Astrocyte (in vitro differentiated cells and primary cell): ENCODE measurements around the gene SIRT5. TPM values are rescaled to one million over a fixed set of nuclear protein-coding genes. Genes with fewer than 3 reads are reported as not detected.

Experiments used
- DNase-seq: peaks from one replicate; pipeline ENCODE4 v3.0.0-alpha.2; 2010; ENCODE audit warnings: low read depth
- FAIRE-seq: peaks from 2 replicates; lab custom pipeline; 2011; peaks lifted over from hg19 to GRCh38; lab: Jason Lieb, UNC
- H2AFZ ChIP-seq: 2 replicates; pipeline ENCODE4 v1.6.0; 2012; ENCODE audit warnings: low read depth, low read length, inconsistent platforms
- H3K27ac ChIP-seq: 2 replicates; pipeline ENCODE4 v1.5.1; 2011; ENCODE audit warnings: low read depth, low read length, inconsistent platforms
- H3K27me3 ChIP-seq: 2 replicates; pipeline ENCODE4 v1.6.0; 2011; ENCODE audit warnings: low read length, inconsistent platforms; ENCODE audit not compliant: insufficient read depth
- H3K36me3 ChIP-seq: 2 replicates; pipeline ENCODE4 v1.5.1; 2011; ENCODE audit warnings: low read length, inconsistent platforms; ENCODE audit not compliant: insufficient read depth
- H3K4me1 ChIP-seq: 2 replicates; pipeline ENCODE4 v1.5.1; 2011; ENCODE audit warnings: low read length, inconsistent platforms; ENCODE audit not compliant: insufficient read depth
- H3K4me2 ChIP-seq: 2 replicates; pipeline ENCODE4 v1.6.0; 2012; ENCODE audit warnings: low read length, inconsistent platforms
- H3K4me3 ChIP-seq: 2 replicates; pipeline ENCODE4 v1.5.1; 2011; ENCODE audit warnings: low read depth, mild to moderate bottlenecking, low read length, inconsistent platforms; ENCODE audit not compliant: insufficient read depth
- H3K79me2 ChIP-seq: 2 replicates; pipeline ENCODE4 v1.6.0; 2012; ENCODE audit warnings: mild to moderate bottlenecking, low read length, inconsistent platforms; ENCODE audit not compliant: insufficient read depth
- H3K9ac ChIP-seq: 2 replicates; pipeline ENCODE4 v1.6.0; 2012; ENCODE audit warnings: mild to moderate bottlenecking, low read length, inconsistent platforms
- H3K9me3 ChIP-seq: 2 replicates; pipeline ENCODE4 v1.5.1; 2012; ENCODE audit warnings: low read depth, mild to moderate bottlenecking, low read length, inconsistent platforms; ENCODE audit not compliant: insufficient read depth
- H4K20me1 ChIP-seq: 2 replicates; pipeline ENCODE4 v1.6.0; 2012; ENCODE audit warnings: low read length, inconsistent platforms; ENCODE audit not compliant: insufficient read depth
- H3K27ac Mint-ChIP-seq: one replicate; pipeline ENCODE4 v1.8.0; 2021; ENCODE audit warnings: mild to moderate bottlenecking, mixed read lengths; ENCODE audit not compliant: unreplicated experiment
- H3K27me3 Mint-ChIP-seq: one replicate; pipeline ENCODE4 v1.8.0; 2021; ENCODE audit warnings: low read depth, mixed read lengths; ENCODE audit not compliant: unreplicated experiment
- H3K36me3 Mint-ChIP-seq: one replicate; pipeline ENCODE4 v1.8.0; 2021; ENCODE audit warnings: low read depth, mixed read lengths; ENCODE audit not compliant: unreplicated experiment
- H3K4me1 Mint-ChIP-seq: one replicate; pipeline ENCODE4 v1.8.0; 2021; ENCODE audit warnings: low read depth, mixed read lengths; ENCODE audit not compliant: unreplicated experiment
- H3K4me3 Mint-ChIP-seq: one replicate; pipeline ENCODE4 v1.8.0; 2021; ENCODE audit warnings: mild to moderate bottlenecking, moderate library complexity, mixed read lengths; ENCODE audit not compliant: unreplicated experiment
- H3K9me3 Mint-ChIP-seq: one replicate; pipeline ENCODE4 v1.8.0; 2021; ENCODE audit warnings: mild to moderate bottlenecking, mixed read lengths; ENCODE audit not compliant: unreplicated experiment
- EZH2 ChIP-seq: IDR thresholded peaks from 2 replicates; pipeline ENCODE4 v1.6.1; 2012; ENCODE audit warnings: mild to moderate bottlenecking, low read length, inconsistent platforms; ENCODE audit not compliant: insufficient read depth
- total RNA-seq: library from RNA; stranded (reverse); gene quantifications from 2 replicates; pipeline ENCODE4 v1.2.1, GENCODE V29; 2021
- TF ChIP-seq, protein P1 (sequence below): IDR thresholded peaks from 2 replicates; pipeline ENCODE4 v1.5.1; 2011; ENCODE audit warnings: low read depth, mild to moderate bottlenecking, inconsistent platforms, low read length, moderate library complexity; ENCODE audit not compliant: insufficient read depth

Gene SIRT5
- total RNA-seq, 1 donor from 2014 or later: 8.6 TPM

GRCh38 chr6:13553646-13554045 lies 20.8 kb upstream of the SIRT5 start:
- H4K20me1 ChIP-seq: no peaks in the 10 kb centered on the region
- H3K79me2 ChIP-seq: no peaks in the 10 kb centered on the region
- Mint-ChIP-seq H3K4me3 (no peak overlapping the region), H3K27ac (no peak overlapping the region), H3K27me3 (no peaks in the 10 kb centered on the region), H3K36me3 (no peaks in the 10 kb centered on the region), H3K4me1 (peaks cover 7% of the 10 kb centered on the region), H3K9me3 (no peaks in the 10 kb centered on the region)
- H3K9ac ChIP-seq: no peak overlapping the region
- H2AFZ ChIP-seq: no peak overlapping the region
- FAIRE-seq (no peak), DNase-seq (no peak)
- no peaks in the 10 kb centered on the region for H3K4me1 ChIP-seq
- no peaks in the 10 kb centered on the region for H3K27me3 ChIP-seq
- TF ChIP-seq, protein P1, sequence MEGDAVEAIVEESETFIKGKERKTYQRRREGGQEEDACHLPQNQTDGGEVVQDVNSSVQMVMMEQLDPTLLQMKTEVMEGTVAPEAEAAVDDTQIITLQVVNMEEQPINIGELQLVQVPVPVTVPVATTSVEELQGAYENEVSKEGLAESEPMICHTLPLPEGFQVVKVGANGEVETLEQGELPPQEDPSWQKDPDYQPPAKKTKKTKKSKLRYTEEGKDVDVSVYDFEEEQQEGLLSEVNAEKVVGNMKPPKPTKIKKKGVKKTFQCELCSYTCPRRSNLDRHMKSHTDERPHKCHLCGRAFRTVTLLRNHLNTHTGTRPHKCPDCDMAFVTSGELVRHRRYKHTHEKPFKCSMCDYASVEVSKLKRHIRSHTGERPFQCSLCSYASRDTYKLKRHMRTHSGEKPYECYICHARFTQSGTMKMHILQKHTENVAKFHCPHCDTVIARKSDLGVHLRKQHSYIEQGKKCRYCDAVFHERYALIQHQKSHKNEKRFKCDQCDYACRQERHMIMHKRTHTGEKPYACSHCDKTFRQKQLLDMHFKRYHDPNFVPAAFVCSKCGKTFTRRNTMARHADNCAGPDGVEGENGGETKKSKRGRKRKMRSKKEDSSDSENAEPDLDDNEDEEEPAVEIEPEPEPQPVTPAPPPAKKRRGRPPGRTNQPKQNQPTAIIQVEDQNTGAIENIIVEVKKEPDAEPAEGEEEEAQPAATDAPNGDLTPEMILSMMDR: no peak
- TF ChIP-seq EZH2: no peak
- H3K36me3 ChIP-seq: no peaks in the 10 kb centered on the region
- no peaks in the 10 kb centered on the region for H3K9me3 ChIP-seq
- H3K4me2 ChIP-seq: no peak overlapping the region
- H3K4me3 ChIP-seq: no peak overlapping the region
- no peak overlapping the region for H3K27ac ChIP-seq

- Histone ChIP-seq H3K27me3 (no peaks in the 10 kb centered on the region), H3K9ac (no peak overlapping the region), H3K79me2 (no peaks in the 10 kb centered on the region), H4K20me1 (no peaks in the 10 kb centered on the region), H3K4me1 (no peaks in the 10 kb centered on the region), H2AFZ (peak overlapping the region; percentile 87), H3K4me3 (no peak overlapping the region), H3K27ac (no peak overlapping the region), H3K9me3 (no peaks in the 10 kb centered on the region), H3K36me3 (no peaks in the 10 kb centered on the region), H3K4me2 (peak overlapping the region; percentile 59)
- DNase-seq (peak; percentile 32), FAIRE-seq (no peak)
- Mint-ChIP-seq H3K4me3 (no peak overlapping the region), H3K9me3 (no peaks in the 10 kb centered on the region), H3K27ac (no peak overlapping the region), H3K36me3 (no peaks in the 10 kb centered on the region), H3K4me1 (peaks cover 7% of the 10 kb centered on the region), H3K27me3 (no peaks in the 10 kb centered on the region)
- TF ChIP-seq EZH2: no peak
- TF ChIP-seq, protein P1: no peak
Measured at GRCh38 chr6:13554929-13555333, 19.5 kb upstream of the SIRT5 start.

DNA sequence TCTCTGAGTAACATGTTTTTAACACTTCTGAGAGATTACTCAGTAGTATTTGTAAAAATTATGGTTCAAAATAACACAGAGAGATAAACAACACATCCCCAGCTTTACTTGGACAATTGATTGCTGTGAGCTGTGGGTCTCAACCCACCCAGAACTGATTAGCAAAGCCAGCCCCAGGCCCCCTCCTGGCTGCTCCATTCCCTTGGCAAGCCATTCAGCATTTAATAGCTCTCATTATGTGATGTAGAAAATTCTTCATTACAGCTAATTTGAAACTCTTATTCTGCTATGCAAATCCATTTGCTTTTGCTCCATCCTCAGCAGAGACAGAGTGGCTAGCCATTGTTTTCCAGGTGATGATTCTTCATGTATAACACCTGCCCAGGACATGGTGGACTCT lies 16.6 kb upstream of the SIRT5 start:
- Histone ChIP-seq H3K4me3 (no peak overlapping the region), H2AFZ (no peak overlapping the region), H3K4me1 (no peaks in the 10 kb centered on the region), H3K9ac (no peak overlapping the region), H3K4me2 (no peak overlapping the region), H3K27ac (no peak overlapping the region), H3K9me3 (no peaks in the 10 kb centered on the region), H3K36me3 (no peaks in the 10 kb centered on the region), H4K20me1 (no peaks in the 10 kb centered on the region), H3K27me3 (no peaks in the 10 kb centered on the region), H3K79me2 (no peaks in the 10 kb centered on the region)
- FAIRE-seq (no peak), DNase-seq (no peak)
- Mint-ChIP-seq H3K4me1 (peaks cover 7% of the 10 kb centered on the region), H3K27me3 (no peaks in the 10 kb centered on the region), H3K9me3 (no peaks in the 10 kb centered on the region), H3K36me3 (no peaks in the 10 kb centered on the region), H3K4me3 (no peak overlapping the region), H3K27ac (no peak overlapping the region)
- TF ChIP-seq EZH2: no peak
- TF ChIP-seq, protein P1: no peak
